K562 (cell line): ENCODE results near the gene MED29. TPM values are rescaled to one million over a fixed set of nuclear protein-coding genes. Genes with fewer than 3 reads are reported as not detected.
A peak's percentile ranks its signal among the peaks of the same experiment; 100 is the strongest.

Experiments used
- ATAC-seq: fragments of 200-7000 bp; cut with Tn5 transposase; 3 replicates; pipeline ENCODE4 v1.9.1; 2020; ENCODE audit warnings: moderate library complexity
- BruUV-seq: library from RNA; stranded (reverse); fragments of 400-500 nt; replicated peaks from 2 replicates; lab custom pipeline; 2021; lab: Mats Ljungman, UMichigan
- CTCF ChIA-PET: fragments of 300-600 bp; formaldehyde crosslinking; extraction: SDS; loops from one replicate; lab custom pipeline; 2021; ENCODE audit warnings: low intra/inter-chr PET ratio; lab: Yijun Ruan, JAX
- POLR2A ChIA-PET: fragments of 300-600, 350-650 bp; sonication (Branson Sonifier 250); formaldehyde crosslinking; extraction: SDS; loops from one replicate; lab custom pipeline; 2021; ENCODE audit warnings: antibody characterized with exemption, inconsistent platforms; lab: Yijun Ruan, JAX
- DNase-seq, 4 experiments: peaks; one replicate each; pipeline versions ENCODE4 v3.0.0 to v3.0.0-alpha.2; 2011 to 2018; ENCODE audit warnings: low spot score in 3 of 4, mixed read lengths in 3 of 4; ENCODE audit errors: extremely low read depth in 1 of 4
- FAIRE-seq: peaks from 2 replicates; lab custom pipeline; 2011; peaks lifted over from hg19 to GRCh38; lab: Jason Lieb, UNC
- H2AFZ ChIP-seq: 2 replicates; pipeline ENCODE4 v1.6.0; 2011; ENCODE audit warnings: low read depth, low read length, control low read depth, inconsistent platforms
- H3K27ac ChIP-seq: fragments of 200-600 bp; 3 replicates; pipeline ENCODE4 v1.8.0; 2011; ENCODE audit warnings: low read depth, mild to moderate bottlenecking, control low read depth, inconsistent platforms, low read length, moderate library complexity, mixed read lengths; ENCODE audit errors: extremely low read depth
- H3K27me3 ChIP-seq, 2 experiments: fragments of 300-600 bp in 1 of 2; 2 replicates in 1 of 2; 3 replicates in 1 of 2; pipeline versions ENCODE4 v1.6.0 to v1.8.0; 2011; ENCODE audit warnings: inconsistent platforms in 2 of 2, low read length in 2 of 2, mild to moderate bottlenecking in 1 of 2, mixed read lengths in 1 of 2, moderate library complexity in 1 of 2; ENCODE audit not compliant: control insufficient read depth in 2 of 2, insufficient read depth in 2 of 2
- H3K36me3 ChIP-seq: fragments of 300-600 bp; 3 replicates; pipeline ENCODE4 v1.8.0; 2011; ENCODE audit warnings: mild to moderate bottlenecking, low read length, inconsistent platforms; ENCODE audit not compliant: control insufficient read depth, insufficient read depth
- H3K4me1 ChIP-seq, 2 experiments: fragments of 200-600 bp in 1 of 2; replicated peaks in 1 of 2; 2 replicates in 1 of 2; 3 replicates in 1 of 2; pipeline versions ENCODE4 v1.5.1 to v1.8.0; 2011; ENCODE audit warnings: inconsistent platforms in 2 of 2, low read length in 2 of 2, mild to moderate bottlenecking in 1 of 2, mixed read lengths in 1 of 2, moderate library complexity in 1 of 2; ENCODE audit not compliant: control insufficient read depth in 2 of 2, insufficient read depth in 2 of 2
- H3K4me2 ChIP-seq: 2 replicates; pipeline ENCODE4 v1.6.1; 2011; ENCODE audit warnings: low read length, control low read depth, inconsistent platforms, mixed read lengths; ENCODE audit not compliant: insufficient read depth
- H3K4me3 ChIP-seq: fragments of 200-600 bp; sonication (generic), shearing (Covaris generic); 2 replicates; pipeline ENCODE4 v1.5.1; 2016; ENCODE audit warnings: control low read depth, inconsistent platforms
- H3K79me2 ChIP-seq: fragments of 200-600 bp; 3 replicates; pipeline ENCODE4 v1.8.0; 2011; ENCODE audit warnings: low read length, inconsistent platforms; ENCODE audit not compliant: control insufficient read depth, insufficient read depth
- H3K9ac ChIP-seq, 2 experiments: 2 replicates each; pipeline versions ENCODE4 v1.6.0 to v1.6.1; 2011; ENCODE audit warnings: low read depth in 2 of 2, low read length in 2 of 2, control low read depth in 1 of 2, inconsistent platforms in 1 of 2, mild to moderate bottlenecking in 1 of 2, mixed read lengths in 1 of 2; ENCODE audit not compliant: insufficient read depth in 1 of 2
- H3K9me1 ChIP-seq: one replicate; pipeline ENCODE4 v1.6.0; 2011; ENCODE audit warnings: inconsistent platforms, mild to moderate bottlenecking, low read length, moderate library complexity; ENCODE audit not compliant: control insufficient read depth, insufficient read depth
- H3K9me3 ChIP-seq: replicated peaks from 2 replicates; pipeline ENCODE4 v1.5.1; 2011; ENCODE audit warnings: low read depth, low read length, inconsistent platforms; ENCODE audit not compliant: control insufficient read depth, insufficient read depth
- H4K20me1 ChIP-seq: replicated peaks from 2 replicates; pipeline ENCODE4 v1.6.1; 2011; ENCODE audit warnings: low read length, inconsistent platforms, mixed read lengths; ENCODE audit not compliant: control insufficient read depth, insufficient read depth
- MYNN ChIP-seq, 2 experiments: sonication (generic); formaldehyde crosslinking in 1 of 2; IDR thresholded peaks; 2 replicates each; pipeline versions ENCODE4 v1.5.0 to v1.6.1; 2016 to 2020; ENCODE audit warnings: antibody characterized with exemption in 1 of 2, missing genetic modification reagents in 1 of 2
- NFYB ChIP-seq: IDR thresholded peaks from 2 replicates; pipeline ENCODE4 v1.6.1; 2011; ENCODE audit warnings: mild to moderate bottlenecking, moderate library complexity; ENCODE audit not compliant: insufficient read length; ENCODE audit errors: extremely low read depth
- RBFOX2 ChIP-seq: fragments of 200-400 bp; formaldehyde crosslinking; IDR thresholded peaks from 2 replicates; pipeline ENCODE4 v1.6.1; 2017; ENCODE audit warnings: low read depth, mild to moderate bottlenecking, low read length, moderate library complexity
- TGIF2 ChIP-seq: sonication (generic); formaldehyde crosslinking; IDR thresholded peaks from 2 replicates; pipeline ENCODE4 v1.8.1; 2022; ENCODE audit warnings: mild to moderate bottlenecking, missing genetic modification reagents, moderate library complexity
- ZFP36 ChIP-seq: fragments of 150-350 bp; IDR thresholded peaks from 2 replicates; pipeline ENCODE4 v1.6.1; 2018; ENCODE audit warnings: low read length, low read depth; ENCODE audit not compliant: partially characterized antibody
- ZNF24 ChIP-seq: fragments of 450-650 bp; IDR thresholded peaks from 2 replicates; pipeline ENCODE4 v1.6.1; 2016
- ZNF507 ChIP-seq: conservative IDR thresholded peaks from 2 replicates; pipeline ENCODE4 v1.6.1; 2017; ENCODE audit warnings: missing genetic modification characterization, missing compliant biosample characterization
- ZNF778 ChIP-seq: fragments of 450-650 bp; formaldehyde crosslinking; IDR thresholded peaks from 2 replicates; pipeline ENCODE4 v1.4.0; 2020; ENCODE audit warnings: mild to moderate bottlenecking, moderate library complexity
- WGBS: fragments of 100-300 bp; shearing (Covaris generic); methylation state at CpG from one replicate; pipeline ENCODE4 v1.1.6; 2016; ENCODE audit warnings: low coverage, mixed read lengths; ENCODE audit not compliant: insufficient coverage; ENCODE audit errors: missing lambda C conversion rate; 5-methylcytosine and 5-hydroxymethylcytosine counted together
- in situ Hi-C: fragments of 300-500 bp; cut with MboI; formaldehyde crosslinking; loops from 4 replicates; pipeline ENCODE4 v1.15.0; 2018; ENCODE audit warnings: inconsistent platforms, mixed read lengths
- intact Hi-C: fragments of 100-400 bp; cut with micrococcal nuclease; formaldehyde crosslinking; loops from 2 replicates; pipeline ENCODE4 v1.14.2; 2022
- polyA plus RNA-seq, 8 experiments: library from polyadenylated mRNA; depleted of rRNA in 4 of 8; stranded (reverse) in 5 of 8; unstranded in 3 of 8; fragments of >200 nt; fragmentation: Nextera tagmentation in 2 of 8; fragmentation: Illumina TruSeq in 1 of 8; extraction: Ambion mirVana in 2 of 8; extraction: Trizol in 1 of 8; gene quantifications; 2 replicates each; pipeline versions ENCODE4 v1.2.1 to v1.2.3, GENCODE V29; 2011 to 2014; ENCODE audit warnings: inconsistent platforms in 1 of 8, missing spikeins in 1 of 8
- total RNA-seq, 7 experiments: library from RNA; depleted of rRNA in 6 of 7; stranded (reverse); fragments of >200 nt in 6 of 7; fragmentation: Illumina TruSeq in 2 of 7; extraction: Trizol in 2 of 7; gene quantifications; 2 replicates each; pipeline versions ENCODE4 v1.2.1 to v1.2.3, GENCODE V29; 2011 to 2021; ENCODE audit warnings: low replicate concordance in 1 of 7
- TF ChIP-seq, protein P1 (sequence below): fragments of 450-650 bp; formaldehyde crosslinking; IDR thresholded peaks from 2 replicates; pipeline ENCODE4 v1.4.0; 2020; ENCODE audit warnings: mild to moderate bottlenecking, mixed read lengths
- TF ChIP-seq, protein P2 (sequence below): fragments of 450-650 bp; IDR thresholded peaks from 2 replicates; pipeline ENCODE4 v1.6.1; 2016; ENCODE audit warnings: mild to moderate bottlenecking

The MED29 gene
- total and polyA plus RNA-seq, 9 of the 15 experiments (the other 6 are each of a cell fraction or from before 2014, with no cell fraction given): 1.8 to 22.6 (median 12.4) TPM

DNA sequence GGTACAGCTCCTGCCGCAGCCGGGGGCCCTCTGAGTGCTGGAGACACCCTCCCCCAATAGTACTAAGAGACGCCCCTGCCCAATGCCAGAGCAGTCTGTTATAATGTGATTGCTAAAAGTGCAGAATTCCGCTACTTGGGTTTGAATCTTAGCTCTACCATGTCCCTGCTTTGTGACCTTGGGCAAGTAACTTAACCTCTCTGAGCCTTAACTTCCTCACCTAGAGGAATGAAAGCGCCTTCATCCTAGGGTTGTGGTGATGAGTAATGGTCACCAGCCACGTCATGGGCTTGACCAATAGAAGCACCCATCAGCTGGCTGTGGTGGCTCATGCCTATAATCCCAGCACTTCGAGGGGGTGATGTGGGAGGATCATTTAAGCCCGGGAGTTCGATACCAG lies 27.8 kb downstream of the MED29 start (continued):
- TF ChIP-seq, protein P1, sequence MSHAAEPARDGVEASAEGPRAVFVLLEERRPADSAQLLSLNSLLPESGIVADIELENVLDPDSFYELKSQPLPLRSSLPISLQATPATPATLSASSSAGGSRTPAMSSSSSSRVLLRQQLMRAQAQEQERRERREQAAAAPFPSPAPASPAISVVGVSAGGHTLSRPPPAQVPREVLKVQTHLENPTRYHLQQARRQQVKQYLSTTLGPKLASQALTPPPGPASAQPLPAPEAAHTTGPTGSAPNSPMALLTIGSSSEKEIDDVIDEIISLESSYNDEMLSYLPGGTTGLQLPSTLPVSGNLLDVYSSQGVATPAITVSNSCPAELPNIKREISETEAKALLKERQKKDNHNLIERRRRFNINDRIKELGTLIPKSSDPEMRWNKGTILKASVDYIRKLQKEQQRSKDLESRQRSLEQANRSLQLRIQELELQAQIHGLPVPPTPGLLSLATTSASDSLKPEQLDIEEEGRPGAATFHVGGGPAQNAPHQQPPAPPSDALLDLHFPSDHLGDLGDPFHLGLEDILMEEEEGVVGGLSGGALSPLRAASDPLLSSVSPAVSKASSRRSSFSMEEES (CRISPR knock-in tag): no peak
- TF ChIP-seq ZFP36 (peak; percentile 66), NFYB (no peak), ZNF24 (no peak), MYNN (IDR thresholded peaks at IDR 0.05) (no peak), MYNN (CRISPR knock-in tag; IDR thresholded peaks at IDR 0.05) (no peak)

DNA sequence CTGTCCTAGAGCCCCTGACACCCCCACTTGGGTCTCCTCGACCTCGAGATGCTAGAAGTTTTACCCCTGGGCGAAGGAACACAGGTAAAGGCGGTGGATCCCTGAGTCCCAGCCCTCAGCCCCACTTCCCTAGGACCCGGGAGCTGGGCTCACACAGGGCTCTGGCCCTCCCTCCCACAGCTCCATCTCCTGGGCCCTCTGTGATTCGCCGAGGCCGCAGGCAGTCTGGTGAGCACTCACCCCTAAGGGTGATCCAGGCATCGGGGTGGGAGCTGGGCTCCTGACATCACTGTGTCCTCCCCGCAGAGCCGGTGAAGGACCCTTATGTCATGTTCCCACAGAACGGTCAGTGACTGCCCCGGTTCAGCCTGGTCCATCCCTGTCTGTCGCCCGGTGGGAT lies 29.6 kb downstream of the MED29 start:
- BruUV-seq: no TSS peak
- no peak overlapping the region for H3K27ac ChIP-seq
- no peak overlapping the region for H3K4me3 ChIP-seq
- H3K27me3 ChIP-seq: no peaks in the 10 kb centered on the region
- H3K36me3 ChIP-seq: peaks cover 37% of the 10 kb centered on the region; the same call in 2 of the 3 replicates
- DNase-seq (no peak), FAIRE-seq (no peak), ATAC-seq (peak; percentile 11; the same call in 1 of the 3 replicates)
- ChIA-PET CTCF (no interaction called here), POLR2A (interaction anchor here (9.1 kb wide), 1 partner anchor 13 kb away, joined by 141 read pairs; the partner anchor contains the start of gene RPS16)
- no peak overlapping the region for H3K4me2 ChIP-seq
- H3K4me1 ChIP-seq: peaks cover 0 to 23% of the 10 kb centered on the region in 2 experiments; a peak in 2 of 5 replicates
- intact Hi-C loops: no loop called here
- H3K9me1 ChIP-seq: no peaks in the 10 kb centered on the region
- WGBS: 87% methylated on average over 10 of the region's 15 CpGs
- 0 out of 4 replicates have a peak overlapping the region, but pooled peaks of 1 of the 2 experiments have one; percentile 1 for H3K9ac ChIP-seq
- H4K20me1 ChIP-seq: no peaks in the 10 kb centered on the region
- no peaks in the 10 kb centered on the region for H3K79me2 ChIP-seq
- no peak overlapping the region for H2AFZ ChIP-seq
- in situ Hi-C loops: no loop called here
- no peak for TF ChIP-seq ZNF507
- TF ChIP-seq, protein P2, sequence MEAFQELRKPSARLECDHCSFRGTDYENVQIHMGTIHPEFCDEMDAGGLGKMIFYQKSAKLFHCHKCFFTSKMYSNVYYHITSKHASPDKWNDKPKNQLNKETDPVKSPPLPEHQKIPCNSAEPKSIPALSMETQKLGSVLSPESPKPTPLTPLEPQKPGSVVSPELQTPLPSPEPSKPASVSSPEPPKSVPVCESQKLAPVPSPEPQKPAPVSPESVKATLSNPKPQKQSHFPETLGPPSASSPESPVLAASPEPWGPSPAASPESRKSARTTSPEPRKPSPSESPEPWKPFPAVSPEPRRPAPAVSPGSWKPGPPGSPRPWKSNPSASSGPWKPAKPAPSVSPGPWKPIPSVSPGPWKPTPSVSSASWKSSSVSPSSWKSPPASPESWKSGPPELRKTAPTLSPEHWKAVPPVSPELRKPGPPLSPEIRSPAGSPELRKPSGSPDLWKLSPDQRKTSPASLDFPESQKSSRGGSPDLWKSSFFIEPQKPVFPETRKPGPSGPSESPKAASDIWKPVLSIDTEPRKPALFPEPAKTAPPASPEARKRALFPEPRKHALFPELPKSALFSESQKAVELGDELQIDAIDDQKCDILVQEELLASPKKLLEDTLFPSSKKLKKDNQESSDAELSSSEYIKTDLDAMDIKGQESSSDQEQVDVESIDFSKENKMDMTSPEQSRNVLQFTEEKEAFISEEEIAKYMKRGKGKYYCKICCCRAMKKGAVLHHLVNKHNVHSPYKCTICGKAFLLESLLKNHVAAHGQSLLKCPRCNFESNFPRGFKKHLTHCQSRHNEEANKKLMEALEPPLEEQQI: no peak
- TF ChIP-seq TGIF2 (CRISPR knock-in tag): no peak
- no peak for TF ChIP-seq ZNF778 (CRISPR knock-in tag)
- TF ChIP-seq RBFOX2: peak; percentile 36; the same call in 1 of the 2 replicates
- no peaks in the 10 kb centered on the region for H3K9me3 ChIP-seq
